ENCODE results near the gene FXYD6.

- TF ChIP-seq EZH2phosphoT487 (conservative IDR thresholded peaks at IDR 0.05; ENCODE audit: low read length) (no peak), CTCF (IDR thresholded peaks at IDR 0.05; ENCODE audit: insufficient read depth, low read length, poor library complexity, severe bottlenecking) (no peak)
Measured at GRCh38 chr11:117921456-117921855, 45.0 kb upstream of the FXYD6 start.

All from SU-DHL-6 (cell line).